ENCODE measurements around the gene TMEM107. TPM values are rescaled to one million over a fixed set of nuclear protein-coding genes. Genes with fewer than 3 reads are reported as not detected.
A peak's percentile ranks its signal among the peaks of the same experiment; 100 is the strongest.

TMEM107 gene
- total and polyA plus RNA-seq, 2 donors (not counting 1 experiment from before 2014, with no cell fraction given), result 9.8 to 36.0 TPM

- Histone ChIP-seq H4K20me1 (ENCODE audit: control insufficient read depth, extremely low read depth, insufficient read depth, low read length) (no peaks in the 10 kb centered on the region), H3K27me3 (ENCODE audit: control insufficient read depth, insufficient read depth, low read length) (no peaks in the 10 kb centered on the region), H3K9me3 (ENCODE audit: control insufficient read depth, insufficient read depth, low read depth, low read length) (no peaks in the 10 kb centered on the region), H3K4me3 (replicated peaks in 1 of 4; ENCODE audit: control extremely low read depth in 1 of 4, insufficient read depth in 1 of 4, low read depth in 3 of 4, low read length in 4 of 4) (peak overlapping the region in 2 of 4 experiments; percentile 1 to 88), H3K79me2 (ENCODE audit: control insufficient read depth, insufficient read depth, low read length) (peaks cover 2% of the 10 kb centered on the region), H3K4me1 (ENCODE audit: control insufficient read depth, extremely low read depth, insufficient read depth, low read length) (peaks cover 29% of the 10 kb centered on the region), H2AFZ (ENCODE audit: low read length) (no peak overlapping the region), H3K9ac (ENCODE audit: insufficient read depth, low read length) (peak overlapping the region; percentile 96), H3K27ac (ENCODE audit: insufficient read depth, low read length) (peak overlapping the region; percentile 88), H3K4me2 (ENCODE audit: extremely low read depth, insufficient read depth, low read length) (peak overlapping the region; percentile 94), H3K36me3 (ENCODE audit: control insufficient read depth, insufficient read depth, low read length) (peaks cover 12% of the 10 kb centered on the region)
- no peak for DNase-seq (ENCODE audit: low read depth in 2 of 2)
- TF ChIP-seq EZH2 (IDR thresholded peaks at IDR 0.05; ENCODE audit: low read length, missing control alignments) (no peak), CTCF (conservative IDR thresholded peaks at IDR 0.05 in 1 of 2, IDR thresholded peaks at IDR 0.05 in 1 of 2; ENCODE audit: low read depth in 1 of 2, low read length in 2 of 2) (no peak)
Observed at GRCh38 chr17:8153031-8153451, 23.1 kb downstream of the TMEM107 start.

- H2AFZ ChIP-seq (ENCODE audit: low read length), result no peak within 1 kb of the TSS
- H3K79me2 ChIP-seq (ENCODE audit: control insufficient read depth, insufficient read depth, low read length), result peaks cover 2% of the 10 kb centered on the region
- peaks cover 18% of the 10 kb centered on the region for H3K36me3 ChIP-seq (ENCODE audit: control insufficient read depth, insufficient read depth, low read length)
- H3K4me3 ChIP-seq (replicated peaks in 1 of 4; ENCODE audit: control extremely low read depth in 1 of 4, insufficient read depth in 1 of 4, low read depth in 3 of 4, low read length in 4 of 4), result peak within 1 kb of the TSS; percentile 70 to 88 (median 76)
- H3K4me1 ChIP-seq (ENCODE audit: control insufficient read depth, extremely low read depth, insufficient read depth, low read length), result peaks cover 29% of the 10 kb centered on the region
- no peaks in the 10 kb centered on the region for H4K20me1 ChIP-seq (ENCODE audit: control insufficient read depth, extremely low read depth, insufficient read depth, low read length)
- no peaks in the 10 kb centered on the region for H3K9me3 ChIP-seq (ENCODE audit: control insufficient read depth, insufficient read depth, low read depth, low read length)
- H3K4me2 ChIP-seq (ENCODE audit: extremely low read depth, insufficient read depth, low read length), result peak within 1 kb of the TSS; percentile 94
- H3K9ac ChIP-seq (ENCODE audit: insufficient read depth, low read length), result peak within 1 kb of the TSS; percentile 96
- no peaks in the 10 kb centered on the region for H3K27me3 ChIP-seq (ENCODE audit: control insufficient read depth, insufficient read depth, low read length)
- peak; percentile 91 to 98 for DNase-seq (ENCODE audit: low read depth in 2 of 2)
- H3K27ac ChIP-seq (ENCODE audit: insufficient read depth, low read length), result peak within 1 kb of the TSS; percentile 88
- no peak for TF ChIP-seq EZH2 (IDR thresholded peaks at IDR 0.05; ENCODE audit: low read length, missing control alignments)
- no peak for TF ChIP-seq CTCF (conservative IDR thresholded peaks at IDR 0.05 in 1 of 2, IDR thresholded peaks at IDR 0.05 in 1 of 2; ENCODE audit: low read depth in 1 of 2, low read length in 2 of 2)
Observed at GRCh38 chr17:8152112-8152775, 23.9 kb downstream of the TMEM107 start, which contains the start of gene PER1. PER1 (minus strand) TSS chr17:8152404; CDS start chr17:8150706, 1,698 bp downstream.

- peaks cover 22% of the 10 kb centered on the region for H3K36me3 ChIP-seq (ENCODE audit: control insufficient read depth, insufficient read depth, low read length)
- H3K9me3 ChIP-seq (ENCODE audit: control insufficient read depth, insufficient read depth, low read depth, low read length), result no peaks in the 10 kb centered on the region
- peak overlapping the region; percentile 96 for H3K9ac ChIP-seq (ENCODE audit: insufficient read depth, low read length)
- TF ChIP-seq EZH2 (IDR thresholded peaks at IDR 0.05; ENCODE audit: low read length, missing control alignments) (no peak), CTCF (conservative IDR thresholded peaks at IDR 0.05 in 1 of 2, IDR thresholded peaks at IDR 0.05 in 1 of 2; ENCODE audit: low read depth in 1 of 2, low read length in 2 of 2) (no peak)
- peak overlapping the region; percentile 70 to 88 (median 76) for H3K4me3 ChIP-seq (replicated peaks in 1 of 4; ENCODE audit: control extremely low read depth in 1 of 4, insufficient read depth in 1 of 4, low read depth in 3 of 4, low read length in 4 of 4)
- peak overlapping the region; percentile 94 for H3K4me2 ChIP-seq (ENCODE audit: extremely low read depth, insufficient read depth, low read length)
- peaks cover 2% of the 10 kb centered on the region for H3K79me2 ChIP-seq (ENCODE audit: control insufficient read depth, insufficient read depth, low read length)
- H2AFZ ChIP-seq (ENCODE audit: low read length), result no peak overlapping the region
- H3K4me1 ChIP-seq (ENCODE audit: control insufficient read depth, extremely low read depth, insufficient read depth, low read length), result peaks cover 24% of the 10 kb centered on the region
- H3K27ac ChIP-seq (ENCODE audit: insufficient read depth, low read length), result peak overlapping the region; percentile 88
- no peaks in the 10 kb centered on the region for H4K20me1 ChIP-seq (ENCODE audit: control insufficient read depth, extremely low read depth, insufficient read depth, low read length)
- H3K27me3 ChIP-seq (ENCODE audit: control insufficient read depth, insufficient read depth, low read length), result no peaks in the 10 kb centered on the region
- peak; percentile 76 to 83 for DNase-seq (ENCODE audit: low read depth in 2 of 2)
Observed at GRCh38 chr17:8151641-8152111, 24.5 kb downstream of the TMEM107 start.

Data from fibroblast of lung (primary cell).